Panc1 (cell line): Measurements from ENCODE around the gene FAM81B.

Experiments
- CTCF ChIP-seq: fragments of 450-650 bp; IDR thresholded peaks from 2 replicates; pipeline ENCODE4 v1.5.1; 2017; ENCODE audit warnings: mild to moderate bottlenecking
- POLR2AphosphoS5 ChIP-seq: IDR thresholded peaks from 2 replicates; pipeline ENCODE4 v1.6.1; 2012; ENCODE audit warnings: mild to moderate bottlenecking, low read depth, low read length, moderate library complexity

- TF ChIP-seq POLR2AphosphoS5 (no peak), CTCF (no peak)
These were observed 40.5 kb upstream of the FAM81B start for GRCh38 chr5:95350631-95351030.
